Transverse colon (tissue), 3 donors: Measurements from ENCODE around the gene GLIPR2.

Experiments used
- CTCF ChIP-seq, 5 experiments: fragments of 200-600 bp in 3 of 5; fragments of 450-650 bp in 2 of 5; sonication (generic) in 3 of 5; IDR thresholded peaks; 1 replicate in 2 of 5; 2 replicates in 3 of 5; pipeline ENCODE4 v1.5.1; 2016 to 2017; ENCODE audit warnings: antibody characterized with exemption in 5 of 5, inconsistent platforms in 3 of 5, mild to moderate bottlenecking in 2 of 5, moderate library complexity in 1 of 5
- POLR2A ChIP-seq: fragments of 450-650 bp; IDR thresholded peaks from one replicate; pipeline ENCODE4 v1.6.1; 2016; ENCODE audit warnings: antibody characterized with exemption, mild to moderate bottlenecking, moderate library complexity

GRCh38 chr9:36101916-36102741 is 34.4 kb upstream of the GLIPR2 start:
- TF ChIP-seq CTCF (IDR thresholded peaks at IDR 0.05) = no peak
- TF ChIP-seq POLR2A = no peak
